GM12892 (cell line): ENCODE data around the gene KCNJ12.
"Not testable (repeated sequence)": the region's sequence is repeated elsewhere in the genome, so short reads cannot be mapped to it uniquely, and the experiment has no call there.

Source experiments
- POLR2A ChIP-seq: IDR thresholded peaks from 2 replicates; pipeline ENCODE4 v1.6.1; 2011; ENCODE audit warnings: low read depth, low read length, control low read depth
- POLR2AphosphoS5 ChIP-seq: IDR thresholded peaks from 2 replicates; pipeline ENCODE4 v1.6.1; 2011; ENCODE audit warnings: low read depth, low read length, control low read depth
- TAF1 ChIP-seq: IDR thresholded peaks from 2 replicates; pipeline ENCODE4 v1.6.1; 2011; ENCODE audit warnings: low read depth, mild to moderate bottlenecking, control low read depth, low read length, borderline replicate concordance

- TF ChIP-seq POLR2A, POLR2AphosphoS5, TAF1: not testable (repeated sequence)
Measured at GRCh38 chr17:21429921-21430628, 53.9 kb downstream of the KCNJ12 start.
